ENCODE measurements around the gene UGT1A5. TPM values are rescaled to one million over a fixed set of nuclear protein-coding genes. Genes with fewer than 3 reads are reported as not detected.

UGT1A5 gene
- total RNA-seq, 2 experiments from 2014 or later, result not detected

DNA sequence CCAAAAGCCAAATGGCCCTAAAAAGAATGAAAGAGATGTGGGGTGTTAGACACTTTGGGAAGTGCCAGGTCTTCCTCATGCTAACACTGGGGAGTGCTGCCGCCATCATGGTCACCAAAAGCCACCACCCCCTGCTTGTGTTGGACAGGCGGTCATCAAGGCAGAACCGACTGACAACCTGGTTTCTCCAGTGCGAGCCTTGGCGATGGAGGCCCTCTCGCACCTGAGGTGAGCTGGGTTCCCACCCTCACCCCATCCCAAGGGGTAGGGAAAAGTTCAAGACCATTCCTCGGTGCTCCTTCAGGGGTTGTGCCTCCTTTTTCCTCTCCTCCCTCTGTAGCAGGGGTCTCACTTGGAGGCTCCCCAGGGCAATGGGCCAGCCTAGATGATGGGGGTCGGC, 99.0 kb downstream of the UGT1A5 start:
- H4K20me1 ChIP-seq (ENCODE audit: insufficient read depth, low read length), result no peaks in the 10 kb centered on the region
- no TSS peak for BruUV-seq (replicated peaks)
- no peaks in the 10 kb centered on the region for H3K9me2 ChIP-seq (ENCODE audit: insufficient read depth, low read length)
- H3K4me2 ChIP-seq (ENCODE audit: low read length), result no peak overlapping the region
- intact Hi-C loops (cut with micrococcal nuclease; ENCODE audit: unreplicated experiment), result no loop called here
- no peak overlapping the region for H3K4me3 ChIP-seq (ENCODE audit: low read depth, low read length, poor library complexity, severe bottlenecking)
- ChIA-PET POLR2A (no interaction called here), CTCF (ENCODE audit: unreplicated experiment) (no interaction called here)
- no peak for DNase-seq (ENCODE audit: low spot score)
- H3K9me3 ChIP-seq (ENCODE audit: low read length), result no peaks in the 10 kb centered on the region
- TF ChIP-seq, protein P1, sequence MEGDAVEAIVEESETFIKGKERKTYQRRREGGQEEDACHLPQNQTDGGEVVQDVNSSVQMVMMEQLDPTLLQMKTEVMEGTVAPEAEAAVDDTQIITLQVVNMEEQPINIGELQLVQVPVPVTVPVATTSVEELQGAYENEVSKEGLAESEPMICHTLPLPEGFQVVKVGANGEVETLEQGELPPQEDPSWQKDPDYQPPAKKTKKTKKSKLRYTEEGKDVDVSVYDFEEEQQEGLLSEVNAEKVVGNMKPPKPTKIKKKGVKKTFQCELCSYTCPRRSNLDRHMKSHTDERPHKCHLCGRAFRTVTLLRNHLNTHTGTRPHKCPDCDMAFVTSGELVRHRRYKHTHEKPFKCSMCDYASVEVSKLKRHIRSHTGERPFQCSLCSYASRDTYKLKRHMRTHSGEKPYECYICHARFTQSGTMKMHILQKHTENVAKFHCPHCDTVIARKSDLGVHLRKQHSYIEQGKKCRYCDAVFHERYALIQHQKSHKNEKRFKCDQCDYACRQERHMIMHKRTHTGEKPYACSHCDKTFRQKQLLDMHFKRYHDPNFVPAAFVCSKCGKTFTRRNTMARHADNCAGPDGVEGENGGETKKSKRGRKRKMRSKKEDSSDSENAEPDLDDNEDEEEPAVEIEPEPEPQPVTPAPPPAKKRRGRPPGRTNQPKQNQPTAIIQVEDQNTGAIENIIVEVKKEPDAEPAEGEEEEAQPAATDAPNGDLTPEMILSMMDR (conservative IDR thresholded peaks at IDR 0.05; ENCODE audit: low read length), result no peak
- no peak for TF ChIP-seq EZH2phosphoT487 (IDR thresholded peaks at IDR 0.05; ENCODE audit: borderline replicate concordance, low read depth, low read length)
- no peak overlapping the region for H2AFZ ChIP-seq (ENCODE audit: low read length)
- H3K4me1 ChIP-seq (ENCODE audit: insufficient read depth, low read length, poor library complexity, severe bottlenecking), result no peaks in the 10 kb centered on the region
- H3K36me3 ChIP-seq (ENCODE audit: insufficient read depth, low read length), result no peaks in the 10 kb centered on the region
- no peaks in the 10 kb centered on the region for H3K79me2 ChIP-seq (ENCODE audit: insufficient read depth, low read depth, low read length)
- no peak overlapping the region for H3K27ac ChIP-seq (ENCODE audit: low read depth, low read length, poor library complexity, severe bottlenecking)

DNA sequence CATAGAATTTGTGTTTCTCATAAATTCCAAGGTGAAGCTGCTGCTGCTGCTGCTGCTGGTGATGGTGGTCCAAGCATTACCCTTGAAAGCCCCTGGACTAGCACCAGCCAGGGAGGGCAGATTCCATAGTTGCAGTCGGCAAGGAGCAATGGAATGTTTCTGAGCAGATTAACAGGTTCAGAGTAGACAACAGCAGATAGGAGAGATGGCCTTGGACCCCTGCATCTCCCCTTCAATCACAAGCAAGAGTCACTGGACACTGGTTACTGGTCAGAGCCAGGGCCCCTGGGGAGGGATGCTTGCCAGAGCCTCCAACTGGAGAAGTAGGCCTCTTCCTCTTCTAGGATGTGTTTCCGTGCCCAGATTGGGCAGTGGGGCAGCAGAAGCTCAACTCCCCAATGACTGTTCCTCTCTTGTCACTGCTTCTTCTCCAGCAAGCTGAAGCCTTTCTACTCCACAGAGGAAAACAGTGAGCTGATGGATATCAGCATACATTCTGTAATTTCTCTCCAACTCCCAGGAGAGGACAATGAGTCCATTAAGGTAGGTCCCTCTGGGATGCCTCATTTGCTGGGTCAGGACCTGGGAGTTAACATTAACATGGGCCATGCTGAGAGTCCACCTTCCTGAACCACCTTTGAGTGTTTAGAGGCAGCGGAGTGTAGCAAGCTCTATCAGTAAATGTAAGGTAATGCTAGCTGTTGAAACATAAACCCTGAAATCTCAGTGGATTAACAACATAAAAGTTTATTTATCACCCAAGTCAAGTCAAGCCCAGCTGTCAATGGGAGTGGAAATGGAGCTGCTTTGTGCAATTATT, 100.7 kb downstream of the UGT1A5 start:
- TF ChIP-seq EZH2phosphoT487 (IDR thresholded peaks at IDR 0.05; ENCODE audit: borderline replicate concordance, low read depth, low read length), result no peak
- TF ChIP-seq, protein P1 (conservative IDR thresholded peaks at IDR 0.05; ENCODE audit: low read length), result no peak
- H3K4me2 ChIP-seq (ENCODE audit: low read length), result no peak overlapping the region
- H3K9me2 ChIP-seq (ENCODE audit: insufficient read depth, low read length), result no peaks in the 10 kb centered on the region
- H3K4me1 ChIP-seq (ENCODE audit: insufficient read depth, low read length, poor library complexity, severe bottlenecking), result no peaks in the 10 kb centered on the region
- CTCF ChIA-PET (ENCODE audit: unreplicated experiment), result interaction anchor here (0.6 kb wide), 1 partner anchor 530 kb away, joined by 3 read pairs; no protein-coding TSS in a partner anchor
- no peak for DNase-seq (ENCODE audit: low spot score)
- no peak overlapping the region for H2AFZ ChIP-seq (ENCODE audit: low read length)
- no peaks in the 10 kb centered on the region for H3K9me3 ChIP-seq (ENCODE audit: low read length)
- no peak overlapping the region for H3K27ac ChIP-seq (ENCODE audit: low read depth, low read length, poor library complexity, severe bottlenecking)
- intact Hi-C loops (cut with micrococcal nuclease; ENCODE audit: unreplicated experiment), result no loop called here
- no peak overlapping the region for H3K4me3 ChIP-seq (ENCODE audit: low read depth, low read length, poor library complexity, severe bottlenecking)
- H3K36me3 ChIP-seq (ENCODE audit: insufficient read depth, low read length), result no peaks in the 10 kb centered on the region
- no peaks in the 10 kb centered on the region for H4K20me1 ChIP-seq (ENCODE audit: insufficient read depth, low read length)
- POLR2A ChIA-PET, result interaction anchor here (0.5 kb wide), 1 partner anchor 14 kb away, joined by 3 read pairs; no protein-coding TSS in a partner anchor
- no peaks in the 10 kb centered on the region for H3K79me2 ChIP-seq (ENCODE audit: insufficient read depth, low read depth, low read length)
- no TSS peak for BruUV-seq (replicated peaks)

Measured in OCI-LY7 (cell line).